IMR-90 (cell line): ENCODE measurements around the gene FRK. TPM values are rescaled to one million over a fixed set of nuclear protein-coding genes. Genes with fewer than 3 reads are reported as not detected.

Source experiments
- ATAC-seq: fragments of 200-7000 bp; cut with Tn5 transposase; 2 replicates; pipeline ENCODE4 v1.9.1; 2020; ENCODE audit warnings: low read depth, mild to moderate bottlenecking, moderate library complexity
- BruUV-seq: library from RNA; stranded (reverse); fragments of 400-500 nt; replicated peaks from 2 replicates; lab custom pipeline; 2021; lab: Mats Ljungman, UMichigan
- CTCF ChIA-PET: fragments of 300-600 bp; formaldehyde crosslinking; extraction: SDS; loops from one replicate; lab custom pipeline; 2021; ENCODE audit warnings: antibody characterized with exemption; lab: Yijun Ruan, JAX
- POLR2A ChIA-PET: fragments of 300-600 bp; sonication (Branson Sonifier 250); formaldehyde crosslinking; loops from one replicate; lab custom pipeline; 2022; ENCODE audit warnings: antibody characterized with exemption; ENCODE audit not compliant: unreplicated experiment; lab: Charles Lee
- DNase-seq: peaks from one replicate; pipeline ENCODE4 v3.0.0; 2013
- H2AFZ ChIP-seq: replicated peaks from 2 replicates; pipeline ENCODE3; 2013; ENCODE audit warnings: low read length, mild to moderate bottlenecking; ENCODE audit not compliant: poor library complexity
- H2AK5ac ChIP-seq: 2 replicates; pipeline ENCODE4 v1.6.1; 2013; ENCODE audit warnings: low read depth, low read length, inconsistent platforms
- H2AK9ac ChIP-seq: replicated peaks from 2 replicates; pipeline ENCODE3; 2013; ENCODE audit warnings: mild to moderate bottlenecking, low read depth, low read length, moderate library complexity; ENCODE audit not compliant: poor library complexity
- H2BK120ac ChIP-seq: 2 replicates; pipeline ENCODE4 v1.6.1; 2013; ENCODE audit warnings: low read depth, low read length, inconsistent platforms
- H2BK15ac ChIP-seq: 3 replicates; pipeline ENCODE4 v1.6.1; 2013; ENCODE audit warnings: low read depth, low read length, inconsistent platforms
- H2BK20ac ChIP-seq: 2 replicates; pipeline ENCODE4 v1.6.1; 2013; ENCODE audit warnings: low read depth, mild to moderate bottlenecking, inconsistent platforms, low read length, moderate library complexity
- H2BK5ac ChIP-seq: 2 replicates; pipeline ENCODE4 v1.6.1; 2013; ENCODE audit warnings: mild to moderate bottlenecking, low read depth, low read length, inconsistent platforms; ENCODE audit not compliant: poor library complexity, severe bottlenecking
- H3K14ac ChIP-seq: replicated peaks from 2 replicates; pipeline ENCODE4 v1.6.1; 2013; ENCODE audit warnings: low read depth, low read length, inconsistent platforms
- H3K18ac ChIP-seq: 2 replicates; pipeline ENCODE4 v1.6.1; 2013; ENCODE audit warnings: low read depth, low read length, control low read depth
- H3K23ac ChIP-seq: 2 replicates; pipeline ENCODE4 v1.6.1; 2013; ENCODE audit warnings: low read depth, low read length, inconsistent platforms
- H3K27ac ChIP-seq: 2 replicates; pipeline ENCODE4 v1.5.1; 2013; ENCODE audit warnings: mild to moderate bottlenecking, control low read depth, low read length; ENCODE audit not compliant: insufficient read depth
- H3K27me3 ChIP-seq: 2 replicates; pipeline ENCODE4 v1.6.1; 2013; ENCODE audit warnings: low read length; ENCODE audit not compliant: control insufficient read depth, insufficient read depth
- H3K36me3 ChIP-seq: 2 replicates; pipeline ENCODE4 v1.6.1; 2013; ENCODE audit warnings: low read length, mixed read lengths; ENCODE audit not compliant: control insufficient read depth, insufficient read depth
- H3K4ac ChIP-seq: 2 replicates; pipeline ENCODE4 v1.6.1; 2013; ENCODE audit warnings: low read depth, low read length, inconsistent platforms
- H3K4me1 ChIP-seq: 2 replicates; pipeline ENCODE4 v1.6.1; 2013; ENCODE audit warnings: low read length, mixed read lengths; ENCODE audit not compliant: control insufficient read depth, insufficient read depth
- H3K4me2 ChIP-seq: 2 replicates; pipeline ENCODE4 v1.6.1; 2013; ENCODE audit warnings: low read depth, mild to moderate bottlenecking, control low read depth, low read length, moderate library complexity
- H3K4me3 ChIP-seq: 2 replicates; pipeline ENCODE4 v1.5.1; 2013; ENCODE audit warnings: low read depth, mild to moderate bottlenecking, control low read depth, low read length, moderate library complexity; ENCODE audit not compliant: insufficient read depth
- H3K56ac ChIP-seq: 2 replicates; pipeline ENCODE4 v1.6.1; 2013; ENCODE audit warnings: low read length, inconsistent platforms; ENCODE audit not compliant: insufficient read depth; ENCODE audit errors: extremely low read depth
- H3K79me1 ChIP-seq, 2 experiments: 2 replicates each; pipeline ENCODE4 v1.6.1; 2013; ENCODE audit warnings: low read length in 2 of 2, inconsistent platforms in 1 of 2, low read depth in 1 of 2
- H3K9ac ChIP-seq: 2 replicates; pipeline ENCODE4 v1.6.1; 2013; ENCODE audit warnings: low read depth, low read length, control low read depth
- H3K9me1 ChIP-seq: 2 replicates; pipeline ENCODE4 v1.6.1; 2013; ENCODE audit warnings: low read length, inconsistent platforms; ENCODE audit not compliant: insufficient read depth
- H3K9me3 ChIP-seq: 2 replicates; pipeline ENCODE4 v1.6.1; 2013; ENCODE audit warnings: low read length; ENCODE audit not compliant: control insufficient read depth, insufficient read depth
- H4K20me1 ChIP-seq: 2 replicates; pipeline ENCODE4 v1.6.1; 2013; ENCODE audit warnings: low read length, inconsistent platforms; ENCODE audit not compliant: insufficient read depth
- H4K5ac ChIP-seq: 2 replicates; pipeline ENCODE4 v1.6.1; 2013; ENCODE audit warnings: mild to moderate bottlenecking, low read depth, low read length, control low read depth
- H4K8ac ChIP-seq, 2 experiments: 2 replicates each; pipeline ENCODE4 v1.6.1; 2013; ENCODE audit warnings: low read depth in 2 of 2, low read length in 2 of 2, control low read depth in 1 of 2, inconsistent platforms in 1 of 2
- H4K91ac ChIP-seq: 2 replicates; pipeline ENCODE4 v1.6.1; 2013; ENCODE audit warnings: low read depth, low read length, inconsistent platforms; ENCODE audit not compliant: insufficient read depth
- CTCF ChIP-seq: conservative IDR thresholded peaks from 2 replicates; pipeline ENCODE4 v1.5.1; 2012; ENCODE audit warnings: mild to moderate bottlenecking, low read depth, low read length, improper control_type of control experiment
- MXI1 ChIP-seq: IDR thresholded peaks from 2 replicates; pipeline ENCODE4 v1.6.1; 2012; ENCODE audit warnings: low read depth, mild to moderate bottlenecking, low read length, moderate library complexity, borderline replicate concordance
- NFE2L2 ChIP-seq: fragments of 150-350 bp; IDR thresholded peaks from 2 replicates; pipeline ENCODE4 v1.6.1; 2016; ENCODE audit warnings: low read depth, mild to moderate bottlenecking, low read length
- WGBS, 2 experiments: methylation state at CpG; one replicate each; pipeline versions ENCODE4 v1.1.5 to v1.1.7; 2013; ENCODE audit warnings: missing lambda C conversion rate in 2 of 2; ENCODE audit not compliant: insufficient read length in 1 of 2; ENCODE audit errors: extremely low coverage in 2 of 2; 5-methylcytosine and 5-hydroxymethylcytosine counted together
- dilution Hi-C: fragments of 300-500 bp; cut with HindIII; formaldehyde crosslinking; loops from one replicate; pipeline ENCODE4 v1.14.3; 2018; ENCODE audit warnings: low sequenced_read_pairs; ENCODE audit not compliant: unreplicated experiment
- in situ Hi-C: fragments of 300-500 bp; cut with MboI; formaldehyde crosslinking; loops from 3 replicates; pipeline ENCODE4 v1.14.3; 2019; ENCODE audit warnings: low sequenced_read_pairs, inconsistent platforms, mixed read lengths
- intact Hi-C: fragments of 100-400 bp; cut with micrococcal nuclease; formaldehyde crosslinking; loops from 2 replicates; pipeline ENCODE4 v1.10.0; 2022
- polyA plus RNA-seq, 3 experiments: library from polyadenylated mRNA; depleted of rRNA; stranded (reverse); fragments of >200 nt; gene quantifications; 2 replicates each; pipeline ENCODE4 v1.2.3, GENCODE V29; 2012; ENCODE audit warnings: low replicate concordance in 1 of 3
- total RNA-seq: library from RNA; depleted of rRNA; stranded (reverse); fragments of >200 nt; gene quantifications from 2 replicates; pipeline ENCODE4 v1.2.3, GENCODE V29; 2012

Gene FRK
- total and polyA plus RNA-seq, 2 of the 4 experiments (the other 2 are of a cell fraction) = under 0.01 to 0.02 TPM

- intact Hi-C loops = no loop called here
- no peak overlapping the region for H3K23ac ChIP-seq
- WGBS, 2 experiments = no CpG with 5 or more reads among the region's 7 CpGs
- ChIA-PET CTCF (no interaction called here), POLR2A (no interaction called here)
- H2AFZ ChIP-seq = no peak overlapping the region
- DNase-seq (no peak), ATAC-seq (no peak)
- H2AK5ac ChIP-seq = no peak overlapping the region
- dilution Hi-C loops = no loop called here
- no peaks in the 10 kb centered on the region for H3K79me1 ChIP-seq
- in situ Hi-C loops = no loop called here
- no peak overlapping the region for H2BK5ac ChIP-seq
- no peak overlapping the region for H3K4me2 ChIP-seq
- no peaks in the 10 kb centered on the region for H3K9me1 ChIP-seq
- H3K4ac ChIP-seq = no peak overlapping the region
- no peaks in the 10 kb centered on the region for H3K36me3 ChIP-seq
- no peak overlapping the region for H2BK120ac ChIP-seq
- no peak overlapping the region for H4K8ac ChIP-seq
- no peak overlapping the region for H2AK9ac ChIP-seq
- no peak overlapping the region for H3K14ac ChIP-seq
- no peaks in the 10 kb centered on the region for H3K9me3 ChIP-seq
- no peak overlapping the region for H3K56ac ChIP-seq
- H2BK20ac ChIP-seq = no peak overlapping the region
- no peak overlapping the region for H3K18ac ChIP-seq
- no peak overlapping the region for H4K91ac ChIP-seq
- H3K27me3 ChIP-seq = no peaks in the 10 kb centered on the region
- H3K4me1 ChIP-seq = no peaks in the 10 kb centered on the region
- no peak overlapping the region for H3K27ac ChIP-seq
- no peak overlapping the region for H3K4me3 ChIP-seq
- H3K9ac ChIP-seq = no peak overlapping the region
- no peak overlapping the region for H2BK15ac ChIP-seq
- no peak for TF ChIP-seq CTCF
- TF ChIP-seq MXI1 = no peak
- TF ChIP-seq NFE2L2 = no peak
- BruUV-seq = no TSS peak
- H4K20me1 ChIP-seq = no peaks in the 10 kb centered on the region
- H4K5ac ChIP-seq = no peak overlapping the region
Observed at GRCh38 chr6:115887891-115888290, 172.8 kb downstream of the FRK start.
